HepG2 (cell line): Measurements from ENCODE around the gene PALM3. TPM values are rescaled to one million over a fixed set of nuclear protein-coding genes. Genes with fewer than 3 reads are reported as not detected.

Source experiments
- ARID2 ChIP-seq: sonication (generic); formaldehyde crosslinking; IDR thresholded peaks from 2 replicates; pipeline ENCODE4 v1.8.1; 2022; ENCODE audit warnings: mild to moderate bottlenecking, missing genetic modification reagents, borderline replicate concordance
- ATF4 ChIP-seq, 2 experiments: fragments of 450-650 bp in 1 of 2; sonication (generic) in 1 of 2; formaldehyde crosslinking; IDR thresholded peaks; 2 replicates each; pipeline versions ENCODE4 v1.5.0 to v1.8.0; 2020 to 2022; ENCODE audit warnings: mild to moderate bottlenecking in 1 of 2, missing genetic modification reagents in 1 of 2
- CBX5 ChIP-seq: sonication (generic); formaldehyde crosslinking; IDR thresholded peaks from 2 replicates; pipeline ENCODE4 v1.4.0; 2020; ENCODE audit warnings: missing genetic modification reagents, borderline replicate concordance
- CHD4 ChIP-seq: fragments of 200-600 bp; sonication (generic); IDR thresholded peaks from 2 replicates; pipeline ENCODE4 v1.7.0; 2017; ENCODE audit warnings: mild to moderate bottlenecking, low read length, borderline replicate concordance
- GFI1 ChIP-seq: sonication (generic); formaldehyde crosslinking; IDR thresholded peaks from 2 replicates; pipeline ENCODE4 v1.5.0; 2020; ENCODE audit warnings: missing genetic modification reagents, mild to moderate bottlenecking, borderline replicate concordance
- GLMP ChIP-seq: sonication (generic); formaldehyde crosslinking; IDR thresholded peaks from 2 replicates; pipeline ENCODE4 v1.9.0; 2021; ENCODE audit warnings: missing genetic modification reagents, mild to moderate bottlenecking, borderline replicate concordance
- GTF2F1 ChIP-seq: fragments of 150-350 bp; IDR thresholded peaks from 2 replicates; pipeline ENCODE4 v1.6.1; 2014; ENCODE audit warnings: low read length
- LCORL ChIP-seq, 2 experiments: fragments of 450-650 bp in 1 of 2; sonication (generic) in 1 of 2; formaldehyde crosslinking in 1 of 2; IDR thresholded peaks; 2 replicates each; pipeline versions ENCODE4 v1.5.0 to v1.6.1; 2017 to 2020; ENCODE audit warnings: antibody characterized with exemption in 1 of 2, missing genetic modification reagents in 1 of 2
- MTA1 ChIP-seq: sonication (generic); formaldehyde crosslinking; IDR thresholded peaks from 2 replicates; pipeline ENCODE4 v1.4.0; 2020; ENCODE audit warnings: missing genetic modification reagents, mild to moderate bottlenecking, borderline replicate concordance
- NFE2 ChIP-seq: sonication (generic); formaldehyde crosslinking; IDR thresholded peaks from 2 replicates; pipeline ENCODE4 v1.4.0; 2020; ENCODE audit warnings: missing genetic modification reagents
- NFKB2 ChIP-seq: sonication (generic); formaldehyde crosslinking; IDR thresholded peaks from 2 replicates; pipeline ENCODE4 v1.4.0; 2020; ENCODE audit warnings: missing genetic modification reagents, borderline replicate concordance
- NPAS2 ChIP-seq: sonication (generic); formaldehyde crosslinking; IDR thresholded peaks from 2 replicates; pipeline ENCODE4 v1.8.0; 2022; ENCODE audit warnings: mild to moderate bottlenecking, missing genetic modification reagents, borderline replicate concordance
- PRDM15 ChIP-seq: sonication (generic); formaldehyde crosslinking; IDR thresholded peaks from 2 replicates; pipeline ENCODE4 v1.4.0; 2020; ENCODE audit warnings: missing genetic modification reagents
- STAT6 ChIP-seq: sonication (generic); formaldehyde crosslinking; IDR thresholded peaks from 2 replicates; pipeline ENCODE4 v1.4.0; 2020; ENCODE audit warnings: missing genetic modification reagents, mild to moderate bottlenecking, borderline replicate concordance
- ZNF274 ChIP-seq: sonication (generic); formaldehyde crosslinking; IDR thresholded peaks from 2 replicates; pipeline ENCODE4 v1.5.1; 2020; ENCODE audit warnings: mild to moderate bottlenecking, missing genetic modification reagents
- ZNF432 ChIP-seq: sonication (generic); formaldehyde crosslinking; IDR thresholded peaks from 2 replicates; pipeline ENCODE4 v1.5.0; 2020; ENCODE audit warnings: missing genetic modification reagents, mild to moderate bottlenecking, borderline replicate concordance
- ZNF589 ChIP-seq: sonication (generic); formaldehyde crosslinking; conservative IDR thresholded peaks from 2 replicates; pipeline ENCODE4 v1.8.0; 2022; ENCODE audit warnings: mild to moderate bottlenecking, moderate library complexity, missing genetic modification reagents
- polyA plus RNA-seq, 8 experiments: library from polyadenylated mRNA; depleted of rRNA in 3 of 8; stranded (reverse) in 7 of 8; unstranded in 1 of 8; fragments of >200 nt; fragmentation: Illumina TruSeq in 4 of 8; extraction: Trizol in 4 of 8; gene quantifications; 2 replicates each; pipeline versions ENCODE4 v1.2.1 to v1.2.3, GENCODE V29; 2011 to 2016; ENCODE audit warnings: low read depth in 4 of 8, missing spikeins in 1 of 8, mixed read lengths in 1 of 8; ENCODE audit not compliant: insufficient read depth in 1 of 8
- total RNA-seq, 5 experiments: library from RNA; depleted of rRNA; stranded (reverse); fragments of >200 nt; fragmentation: Illumina TruSeq; extraction: Trizol; gene quantifications; 2 replicates each; pipeline ENCODE4 v1.2.3, GENCODE V29; 2016; ENCODE audit warnings: low read depth in 1 of 5

PALM3 gene
- total and polyA plus RNA-seq, 2 of the 13 experiments (the other 11 are each of a cell fraction or from before 2014, with no cell fraction given), result 0.79 to 2.4 TPM

GRCh38 chr19:14091081-14091812 lies 29.4 kb upstream of the PALM3 start (continued):
- TF ChIP-seq ZNF274 (no peak), GFI1 (CRISPR knock-in tag) (0 out of 2 replicates have a peak, but pooled peaks have one; percentile 20), ZNF432 (no peak), NFKB2 (no peak), ZNF589 (CRISPR knock-in tag) (no peak), CBX5 (CRISPR knock-in tag) (no peak), GLMP (no peak), NFE2 (CRISPR knock-in tag) (no peak), GTF2F1 (no peak), PRDM15 (CRISPR knock-in tag) (no peak), ATF4 (CRISPR knock-in tag; IDR thresholded peaks at IDR 0.05) (no peak), NPAS2 (CRISPR knock-in tag) (no peak), LCORL (IDR thresholded peaks at IDR 0.05) (no peak), LCORL (CRISPR knock-in tag; IDR thresholded peaks at IDR 0.05) (peak; percentile 12; the same call in 1 of the 2 replicates), CHD4 (peak; percentile 78), STAT6 (CRISPR knock-in tag) (no peak), MTA1 (CRISPR knock-in tag) (peak; percentile 16; the same call in 1 of the 2 replicates), ARID2 (CRISPR knock-in tag) (no peak)
